Panc1 (cell line): ENCODE data around the gene BMP8B.

Source experiments
- CTCF ChIP-seq: fragments of 450-650 bp; IDR thresholded peaks from 2 replicates; pipeline ENCODE4 v1.5.1; 2017; ENCODE audit warnings: mild to moderate bottlenecking
- POLR2AphosphoS5 ChIP-seq: IDR thresholded peaks from 2 replicates; pipeline ENCODE4 v1.6.1; 2012; ENCODE audit warnings: mild to moderate bottlenecking, low read depth, low read length, moderate library complexity
- SIN3A ChIP-seq: IDR thresholded peaks from 2 replicates; pipeline ENCODE4 v1.6.1; 2012; ENCODE audit warnings: low read depth, mild to moderate bottlenecking, low read length, moderate library complexity, borderline replicate concordance; ENCODE audit not compliant: insufficient read depth
- TCF7L2 ChIP-seq: IDR thresholded peaks from 2 replicates; pipeline ENCODE4 v1.6.1; 2011; ENCODE audit warnings: mild to moderate bottlenecking, low read depth, low read length, inconsistent platforms
- TF ChIP-seq, protein P1 (sequence below), 2 experiments: IDR thresholded peaks; 2 replicates each; pipeline ENCODE4 v1.6.1; 2011 to 2012; ENCODE audit warnings: low read depth in 2 of 2, control low read depth in 1 of 2, low read length in 1 of 2, mild to moderate bottlenecking in 1 of 2, moderate library complexity in 1 of 2; ENCODE audit not compliant: insufficient read depth in 1 of 2

DNA sequence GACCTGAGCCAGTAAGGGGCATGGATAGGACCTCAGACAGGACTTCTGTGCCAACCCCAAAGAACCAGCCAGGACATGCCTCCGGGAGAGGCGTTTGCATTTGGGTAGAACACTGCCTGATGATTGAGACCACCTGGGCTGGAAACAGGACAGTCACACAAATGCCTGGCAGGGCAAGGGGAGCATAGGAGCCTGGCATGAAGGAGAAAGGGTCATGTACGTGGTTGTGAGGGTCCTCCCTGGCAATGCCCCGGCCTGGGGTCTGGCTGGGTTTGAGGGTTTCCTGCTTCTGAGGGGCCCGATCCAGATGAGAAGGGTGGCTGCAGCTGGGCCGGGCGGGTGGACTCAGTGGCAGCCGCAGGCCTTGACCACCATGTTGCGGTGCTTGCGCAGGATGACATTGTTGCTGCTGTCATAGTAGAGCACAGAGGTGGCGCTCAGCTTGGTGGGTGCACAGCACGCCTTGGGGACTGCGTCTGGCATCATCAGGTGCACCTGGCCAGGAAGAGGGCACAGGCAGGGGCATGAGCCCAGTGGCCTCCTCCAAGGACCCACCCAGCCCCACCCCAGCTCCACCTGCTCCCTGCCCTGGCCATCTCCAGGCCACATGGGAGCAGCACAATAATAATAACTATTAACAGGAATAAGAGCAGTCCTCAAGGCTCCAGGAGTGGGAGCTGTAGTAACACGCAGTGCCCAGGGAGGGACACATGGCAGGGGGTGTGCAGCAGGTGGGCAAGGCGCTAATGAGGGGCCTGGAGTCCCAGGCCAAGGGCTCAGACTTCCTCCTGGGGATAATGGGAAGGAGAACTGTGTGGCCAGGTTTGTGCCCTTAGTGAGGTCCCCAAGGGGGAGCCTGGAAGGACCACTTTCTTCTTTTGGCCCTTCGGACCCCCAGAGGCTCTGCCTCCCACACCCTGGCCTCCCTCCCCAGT is 28.3 kb downstream of the BMP8B start:
- TF ChIP-seq CTCF (no peak), POLR2AphosphoS5 (no peak), TCF7L2 (no peak), SIN3A (no peak)
- TF ChIP-seq, protein P1, sequence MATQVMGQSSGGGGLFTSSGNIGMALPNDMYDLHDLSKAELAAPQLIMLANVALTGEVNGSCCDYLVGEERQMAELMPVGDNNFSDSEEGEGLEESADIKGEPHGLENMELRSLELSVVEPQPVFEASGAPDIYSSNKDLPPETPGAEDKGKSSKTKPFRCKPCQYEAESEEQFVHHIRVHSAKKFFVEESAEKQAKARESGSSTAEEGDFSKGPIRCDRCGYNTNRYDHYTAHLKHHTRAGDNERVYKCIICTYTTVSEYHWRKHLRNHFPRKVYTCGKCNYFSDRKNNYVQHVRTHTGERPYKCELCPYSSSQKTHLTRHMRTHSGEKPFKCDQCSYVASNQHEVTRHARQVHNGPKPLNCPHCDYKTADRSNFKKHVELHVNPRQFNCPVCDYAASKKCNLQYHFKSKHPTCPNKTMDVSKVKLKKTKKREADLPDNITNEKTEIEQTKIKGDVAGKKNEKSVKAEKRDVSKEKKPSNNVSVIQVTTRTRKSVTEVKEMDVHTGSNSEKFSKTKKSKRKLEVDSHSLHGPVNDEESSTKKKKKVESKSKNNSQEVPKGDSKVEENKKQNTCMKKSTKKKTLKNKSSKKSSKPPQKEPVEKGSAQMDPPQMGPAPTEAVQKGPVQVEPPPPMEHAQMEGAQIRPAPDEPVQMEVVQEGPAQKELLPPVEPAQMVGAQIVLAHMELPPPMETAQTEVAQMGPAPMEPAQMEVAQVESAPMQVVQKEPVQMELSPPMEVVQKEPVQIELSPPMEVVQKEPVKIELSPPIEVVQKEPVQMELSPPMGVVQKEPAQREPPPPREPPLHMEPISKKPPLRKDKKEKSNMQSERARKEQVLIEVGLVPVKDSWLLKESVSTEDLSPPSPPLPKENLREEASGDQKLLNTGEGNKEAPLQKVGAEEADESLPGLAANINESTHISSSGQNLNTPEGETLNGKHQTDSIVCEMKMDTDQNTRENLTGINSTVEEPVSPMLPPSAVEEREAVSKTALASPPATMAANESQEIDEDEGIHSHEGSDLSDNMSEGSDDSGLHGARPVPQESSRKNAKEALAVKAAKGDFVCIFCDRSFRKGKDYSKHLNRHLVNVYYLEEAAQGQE (IDR thresholded peaks at IDR 0.05; ENCODE audit: insufficient read depth in 1 of 2, low read depth in 2 of 2, low read length in 1 of 2) = no peak
